Transverse colon (tissue), 4 donors: ENCODE data around the gene ANKRD11. TPM values are rescaled to one million over a fixed set of nuclear protein-coding genes. Genes with fewer than 3 reads are reported as not detected.

ENCODE experiments used
- DNase-seq: peaks from one replicate; pipeline ENCODE4 v3.0.0-alpha.2; 2019
- H3K27ac ChIP-seq, 4 donors: fragments of 200-600 bp; sonication (generic); 2 replicates each; pipeline ENCODE4 v1.5.1; 2016 to 2018; ENCODE audit warnings: inconsistent platforms in 4 of 4
- H3K27me3 ChIP-seq: fragments of 200-600 bp; sonication (generic); 2 replicates; pipeline ENCODE4 v1.5.1; 2017; ENCODE audit warnings: inconsistent platforms
- H3K36me3 ChIP-seq, 4 donors: fragments of 200-600 bp; sonication (generic); 2 replicates each; pipeline ENCODE4 v1.5.1; 2017 to 2019; ENCODE audit warnings: inconsistent platforms in 4 of 4
- H3K4me1 ChIP-seq, 4 donors: fragments of 200-600 bp; sonication (generic); 2 replicates each; pipeline ENCODE4 v1.5.1; 2017 to 2020; ENCODE audit warnings: inconsistent platforms in 4 of 4
- H3K4me3 ChIP-seq, 4 donors: fragments of 200-600 bp; sonication (generic); 1 replicate in 1 of 4; 2 replicates in 3 of 4; pipeline versions ENCODE4 v1.5.1 to v1.6.1; 2017 to 2019; ENCODE audit warnings: inconsistent platforms in 4 of 4
- H3K9me3 ChIP-seq, 2 donors: fragments of 200-600 bp; sonication (generic); 2 replicates each; pipeline ENCODE4 v1.5.1; 2017 to 2019; ENCODE audit warnings: inconsistent platforms in 2 of 2
- EP300 ChIP-seq: sonication (generic); formaldehyde crosslinking; IDR thresholded peaks from one replicate; pipeline ENCODE4 v1.6.1; 2017; ENCODE audit warnings: antibody characterized with exemption, low read depth
- POLR2A ChIP-seq: fragments of 450-650 bp; IDR thresholded peaks from one replicate; pipeline ENCODE4 v1.6.1; 2016; ENCODE audit warnings: antibody characterized with exemption, mild to moderate bottlenecking, moderate library complexity
- POLR2AphosphoS5 ChIP-seq, 3 donors: sonication (generic); formaldehyde crosslinking; IDR thresholded peaks; one replicate each; pipeline ENCODE4 v1.6.1; 2016; ENCODE audit warnings: antibody characterized with exemption in 3 of 3
- WGBS, 2 donors: methylation state at CpG; one replicate each; pipeline ENCODE4 v1.1.5; 2018; ENCODE audit warnings: low coverage in 1 of 2; 5-methylcytosine and 5-hydroxymethylcytosine counted together
- in situ Hi-C, 4 donors: fragments of 200-750 bp; cut with MboI; loops; one replicate each; pipeline versions ENCODE4 v1.15.0 to v1.15.1; 2017; ENCODE audit warnings: low sequenced_read_pairs in 3 of 4, low pct_ligation_motif_present in 1 of 4, low pct_unique_long_range_greater_than_20kb in 1 of 4
- intact Hi-C: fragments of 100-400 bp; cut with DNase I; formaldehyde crosslinking; loops from one replicate; pipeline ENCODE4 v1.15.1; 2023; ENCODE audit warnings: low total_unique reads
- total RNA-seq, 4 donors: library from RNA; depleted of rRNA; stranded (reverse); fragments of >200 nt; gene quantifications; one replicate each; pipeline ENCODE4 v1.1.0, GENCODE V29; 2016
- TF ChIP-seq, protein P1 (sequence below), 5 experiments: fragments of 200-600 bp in 3 of 5; fragments of 450-650 bp in 2 of 5; sonication (generic) in 3 of 5; IDR thresholded peaks; 1 replicate in 2 of 5; 2 replicates in 3 of 5; pipeline ENCODE4 v1.5.1; 2016 to 2017; ENCODE audit warnings: antibody characterized with exemption in 5 of 5, inconsistent platforms in 3 of 5, mild to moderate bottlenecking in 2 of 5, moderate library complexity in 1 of 5

Gene ANKRD11
- total RNA-seq, 4 donors from 2014 or later, result 109 to 281 (median 142) TPM

GRCh38 chr16:89367538-89367915, 122.8 kb downstream of the ANKRD11 start:
- in situ Hi-C loops, result no loop called here
- no peak for DNase-seq
- no peaks in the 10 kb centered on the region for H3K9me3 ChIP-seq
- intact Hi-C loops, result no loop called here
- no peak for TF ChIP-seq POLR2A
- no peak for TF ChIP-seq EP300
- TF ChIP-seq, protein P1, sequence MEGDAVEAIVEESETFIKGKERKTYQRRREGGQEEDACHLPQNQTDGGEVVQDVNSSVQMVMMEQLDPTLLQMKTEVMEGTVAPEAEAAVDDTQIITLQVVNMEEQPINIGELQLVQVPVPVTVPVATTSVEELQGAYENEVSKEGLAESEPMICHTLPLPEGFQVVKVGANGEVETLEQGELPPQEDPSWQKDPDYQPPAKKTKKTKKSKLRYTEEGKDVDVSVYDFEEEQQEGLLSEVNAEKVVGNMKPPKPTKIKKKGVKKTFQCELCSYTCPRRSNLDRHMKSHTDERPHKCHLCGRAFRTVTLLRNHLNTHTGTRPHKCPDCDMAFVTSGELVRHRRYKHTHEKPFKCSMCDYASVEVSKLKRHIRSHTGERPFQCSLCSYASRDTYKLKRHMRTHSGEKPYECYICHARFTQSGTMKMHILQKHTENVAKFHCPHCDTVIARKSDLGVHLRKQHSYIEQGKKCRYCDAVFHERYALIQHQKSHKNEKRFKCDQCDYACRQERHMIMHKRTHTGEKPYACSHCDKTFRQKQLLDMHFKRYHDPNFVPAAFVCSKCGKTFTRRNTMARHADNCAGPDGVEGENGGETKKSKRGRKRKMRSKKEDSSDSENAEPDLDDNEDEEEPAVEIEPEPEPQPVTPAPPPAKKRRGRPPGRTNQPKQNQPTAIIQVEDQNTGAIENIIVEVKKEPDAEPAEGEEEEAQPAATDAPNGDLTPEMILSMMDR (IDR thresholded peaks at IDR 0.05), result no peak
- no peak for TF ChIP-seq POLR2AphosphoS5 (IDR thresholded peaks at IDR 0.05)
- H3K27me3 ChIP-seq, result no peaks in the 10 kb centered on the region
- no peak overlapping the region for H3K27ac ChIP-seq
- 95% methylated on average over 7 of the region's 7 CpGs; no CpG with 5 or more reads in 1 of the 2 donors for WGBS, 2 donors
- no peak overlapping the region for H3K4me3 ChIP-seq
- H3K36me3 ChIP-seq, result no peaks in the 10 kb centered on the region
- peaks cover 29 to 62% (median 37%) of the 10 kb centered on the region in 4 donors for H3K4me1 ChIP-seq

GRCh38 chr16:89366561-89367537, 123.5 kb downstream of the ANKRD11 start:
- TF ChIP-seq EP300 (no peak), POLR2A (no peak), POLR2AphosphoS5 (IDR thresholded peaks at IDR 0.05) (no peak)
- TF ChIP-seq, protein P1 (IDR thresholded peaks at IDR 0.05), result no peak
- intact Hi-C loops (no loop called here), in situ Hi-C loops (no loop called here)
- Histone ChIP-seq H3K4me1 (peaks cover 33 to 66% (median 40%) of the 10 kb centered on the region in 4 donors), H3K4me3 (no peak overlapping the region), H3K9me3 (no peaks in the 10 kb centered on the region), H3K27ac (no peak overlapping the region), H3K36me3 (no peaks in the 10 kb centered on the region), H3K27me3 (no peaks in the 10 kb centered on the region)
- 96% methylated on average over 32 of the region's 37 CpGs; no CpG with 5 or more reads in 1 of the 2 donors for WGBS, 2 donors
- no peak for DNase-seq

DNA sequence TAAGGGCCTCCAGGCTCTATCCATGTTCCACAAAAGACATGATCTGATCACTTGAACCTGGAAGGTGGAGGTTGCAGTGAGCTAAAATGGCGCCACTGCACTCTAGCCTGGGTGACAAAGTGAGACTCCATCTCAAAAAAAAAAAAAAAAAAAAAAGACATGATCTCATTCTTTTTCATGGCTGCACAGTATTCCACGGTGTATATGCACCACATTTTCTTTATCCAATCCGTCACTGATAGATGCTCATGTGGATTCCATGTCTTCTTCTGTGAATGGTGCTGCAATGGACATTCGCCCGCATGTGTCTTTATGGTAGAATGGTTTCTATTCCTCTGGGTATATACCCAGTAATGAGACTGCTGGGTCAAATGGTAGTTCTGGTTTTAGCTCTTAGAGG, 124.4 kb downstream of the ANKRD11 start:
- H3K4me1 ChIP-seq, result peaks cover 36 to 74% (median 49%) of the 10 kb centered on the region in 4 donors
- H3K27me3 ChIP-seq, result no peaks in the 10 kb centered on the region
- in situ Hi-C loops (no loop called here), intact Hi-C loops (no loop called here)
- TF ChIP-seq EP300 (no peak), POLR2A (no peak)
- H3K9me3 ChIP-seq, result no peaks in the 10 kb centered on the region
- DNase-seq, result no peak
- WGBS, 2 donors, result 96 to 100% methylated on average over 3 to 5 of the region's 5 CpGs
- no peak overlapping the region for H3K4me3 ChIP-seq
- H3K27ac ChIP-seq, result no peak overlapping the region
- no peaks in the 10 kb centered on the region for H3K36me3 ChIP-seq

GRCh38 chr16:89365044-89365467, 125.3 kb downstream of the ANKRD11 start:
- TF ChIP-seq POLR2AphosphoS5 (IDR thresholded peaks at IDR 0.05), result no peak
- TF ChIP-seq POLR2A, result no peak
- TF ChIP-seq, protein P1 (IDR thresholded peaks at IDR 0.05), result no peak
- TF ChIP-seq EP300, result no peak
- Histone ChIP-seq H3K4me1 (peaks cover 34 to 75% (median 47%) of the 10 kb centered on the region in 4 donors), H3K4me3 (no peak overlapping the region), H3K36me3 (no peaks in the 10 kb centered on the region), H3K9me3 (no peaks in the 10 kb centered on the region), H3K27ac (no peak overlapping the region), H3K27me3 (no peaks in the 10 kb centered on the region)
- intact Hi-C loops, result no loop called here
- 45 to 60% methylated on average over 1 to 2 of the region's 2 CpGs for WGBS, 2 donors
- in situ Hi-C loops, result no loop called here
- no peak for DNase-seq
